GM19324 (cell line): Measurements from ENCODE around the gene SYMPK.

Experiments
- ATAC-seq: cut with Tn5 transposase; IDR thresholded peaks from one replicate; pipeline ENCODE4 v1.9.1; 2021; ENCODE audit warnings: mild to moderate bottlenecking, moderate library complexity; ENCODE audit not compliant: unreplicated experiment, low FRiP score

SYMPK gene

DNA sequence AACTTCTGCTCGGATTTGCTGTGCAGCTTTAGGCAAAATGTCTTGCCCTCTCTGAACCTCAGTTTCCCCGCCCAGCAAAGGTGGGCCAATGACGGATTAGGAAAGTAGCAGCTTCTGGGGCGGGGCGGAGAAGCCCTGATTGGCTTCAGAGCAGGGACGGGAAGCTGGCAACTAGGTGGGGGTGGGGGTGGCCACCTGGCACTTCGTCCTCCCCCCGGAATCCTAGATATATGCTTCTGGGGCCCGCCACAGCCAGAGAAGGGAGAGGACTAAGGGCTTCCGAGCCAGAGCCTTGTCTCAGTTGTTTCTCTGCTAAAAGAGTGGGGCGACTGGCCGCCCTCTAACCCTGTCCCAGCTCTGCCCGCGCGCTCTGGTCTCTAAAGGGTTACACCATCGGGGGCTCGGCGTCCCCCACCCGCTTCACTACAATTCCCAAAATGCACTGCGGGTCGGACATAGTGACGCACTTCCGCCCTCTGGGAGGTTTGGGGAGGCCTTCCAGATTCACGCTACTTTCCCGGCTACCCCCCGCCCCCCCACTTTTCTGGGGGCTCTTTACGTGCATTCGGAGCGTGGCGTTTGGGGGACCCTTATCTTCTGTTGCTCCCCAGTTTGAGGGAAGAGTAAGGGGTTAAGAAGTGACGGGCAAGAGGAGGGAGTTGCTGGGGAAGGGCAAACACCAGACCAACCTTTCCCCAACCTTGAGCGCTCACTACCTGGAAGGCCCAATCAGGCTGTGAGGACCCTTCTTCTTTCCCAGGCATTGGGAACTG lies 23.7 kb upstream of the SYMPK start:
- peak; percentile 43 for ATAC-seq

GRCh38 chr19:45885556-45886426 lies 22.8 kb upstream of the SYMPK start, which contains the start of gene IRF2BP1:
IRF2BP1 (minus strand) TSS chr19:45886141; CDS start chr19:45885774, 367 bp downstream.
- ATAC-seq: peak; percentile 43

DNA sequence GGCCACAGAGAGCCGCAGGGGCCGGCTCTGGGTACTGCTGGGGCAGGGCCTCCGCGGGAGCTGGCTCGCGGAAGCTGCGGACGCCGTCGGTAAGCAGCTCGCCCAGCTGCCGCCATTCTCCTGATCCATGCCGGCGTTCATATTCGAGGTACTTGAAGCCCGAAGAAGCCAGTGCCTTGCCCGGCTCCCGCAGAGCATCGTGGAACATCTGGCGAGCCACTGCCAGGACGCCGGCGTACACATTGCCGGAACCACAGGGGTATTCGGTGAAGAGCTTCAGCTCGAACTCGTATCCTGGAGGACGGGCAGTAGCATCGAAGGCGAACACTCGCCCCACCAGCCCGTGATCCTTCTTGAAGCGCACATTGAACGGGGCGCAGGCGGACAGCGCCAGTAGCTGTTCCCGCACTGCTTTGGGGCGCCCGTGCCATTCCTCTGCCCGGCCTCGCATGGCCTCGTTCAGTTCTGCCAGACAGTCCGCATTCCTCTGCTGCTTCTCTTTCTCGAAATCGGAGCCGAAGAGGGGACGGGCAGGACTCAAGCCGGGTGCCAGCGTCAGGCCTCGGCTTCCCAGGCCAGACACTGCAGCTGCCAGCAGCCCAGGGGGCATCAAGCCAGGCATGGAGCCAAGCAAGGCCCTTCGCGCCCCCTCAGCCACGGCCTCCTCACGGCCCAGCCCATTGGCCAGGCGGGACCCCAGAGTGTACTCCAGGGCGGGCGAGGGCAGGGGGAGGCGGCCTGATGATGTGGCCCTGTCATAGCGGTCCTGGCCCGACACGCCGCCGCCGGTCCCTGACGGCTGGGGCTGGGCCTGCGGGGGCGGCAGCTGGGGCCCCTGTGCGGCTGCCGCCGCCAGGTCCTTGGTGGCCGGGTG lies 22.0 kb upstream of the SYMPK start:
- ATAC-seq: no peak

- no peak for ATAC-seq
Measured at GRCh38 chr19:45883881-45884681, 21.1 kb upstream of the SYMPK start.

DNA sequence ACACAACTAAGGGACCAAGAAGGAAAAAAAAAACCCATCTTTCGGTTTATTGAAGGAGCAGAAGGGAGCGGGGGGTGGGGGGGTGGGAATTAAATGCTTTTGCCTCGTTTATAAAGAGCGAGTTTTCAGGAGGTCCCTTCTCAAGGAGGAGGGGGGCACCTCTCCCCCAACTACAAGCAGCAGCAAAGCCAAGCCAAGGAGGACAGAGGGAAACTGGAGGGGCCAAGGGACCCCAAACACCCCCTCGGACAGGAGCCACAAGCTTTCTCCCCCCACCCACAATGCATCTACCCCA lies 20.6 kb upstream of the SYMPK start:
- ATAC-seq: no peak

DNA sequence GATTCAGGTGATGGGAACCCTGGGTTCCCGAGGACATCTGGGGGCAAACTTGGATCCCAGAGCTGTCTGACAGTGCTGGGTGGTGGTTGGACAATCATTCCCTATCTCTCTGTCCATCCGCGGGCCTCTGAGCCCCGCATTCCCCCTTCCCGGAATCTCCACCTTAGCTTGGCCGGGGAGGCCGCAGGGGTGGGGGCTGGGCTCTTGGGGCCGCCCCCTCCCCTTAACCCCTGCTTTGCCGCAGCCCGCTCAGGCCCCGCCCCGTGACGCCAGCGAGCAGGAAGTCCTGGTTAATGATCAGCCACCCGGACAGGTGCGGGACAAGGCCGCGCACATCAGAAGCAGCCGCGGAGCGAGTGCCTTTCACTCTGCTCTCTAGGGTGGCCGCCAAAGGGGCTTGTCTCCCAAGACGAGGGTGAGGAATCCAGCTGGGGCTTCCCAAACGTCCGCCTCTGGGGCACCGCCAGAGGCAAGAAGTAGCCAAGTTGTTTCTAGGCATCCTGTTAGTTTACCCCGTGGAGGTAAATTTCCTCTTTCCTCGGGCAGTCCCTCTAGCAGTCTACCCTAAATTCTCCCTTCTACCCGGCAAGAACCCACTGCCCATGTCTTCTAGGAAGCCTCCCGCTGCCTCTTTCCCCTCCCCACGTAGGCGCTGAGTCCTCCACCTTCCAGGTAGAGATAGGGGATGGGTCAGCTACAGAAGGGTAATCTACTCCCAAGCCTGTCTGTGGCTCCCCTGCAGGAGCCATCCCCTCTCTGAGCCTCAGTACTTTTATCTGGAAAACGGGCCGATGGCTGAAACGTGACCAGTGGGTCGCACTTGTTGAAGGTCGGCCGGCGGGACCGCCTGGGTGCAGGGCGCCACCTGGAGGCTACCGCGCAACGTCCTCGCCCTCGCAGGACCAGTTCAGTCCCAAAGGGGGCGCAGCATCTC lies 20.0 kb upstream of the SYMPK start:
- peak; percentile 30 for ATAC-seq

- ATAC-seq: no peak
Measured at GRCh38 chr19:45881909-45882528, 19.1 kb upstream of the SYMPK start.

- ATAC-seq: no peak
Measured at GRCh38 chr19:45881082-45881908, 18.3 kb upstream of the SYMPK start.

- ATAC-seq: no peak
Measured at GRCh38 chr19:45879971-45880370, 17.0 kb upstream of the SYMPK start.

DNA sequence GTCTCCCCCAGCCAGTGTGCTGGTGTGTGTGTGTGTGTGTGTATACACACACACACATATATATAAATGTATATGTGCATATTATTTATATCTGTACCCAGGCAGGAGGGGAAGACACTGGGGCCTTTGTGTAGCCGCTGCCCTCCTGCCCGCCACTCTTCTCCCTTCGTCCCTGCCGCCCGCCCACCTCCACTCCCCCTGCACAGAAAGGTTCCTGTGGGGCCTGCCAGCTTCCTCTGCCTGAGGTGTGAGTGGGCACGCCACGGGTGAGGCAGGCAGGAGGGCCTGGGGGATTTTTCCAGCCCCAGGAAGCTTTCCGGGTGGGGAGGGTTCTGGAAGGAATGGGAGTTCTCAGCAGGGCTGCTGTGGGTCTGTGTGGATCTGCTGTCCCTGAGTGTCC lies 16.1 kb upstream of the SYMPK start:
- no peak for ATAC-seq

- ATAC-seq: no peak
Measured at GRCh38 chr19:45878043-45878794, 15.3 kb upstream of the SYMPK start.

DNA sequence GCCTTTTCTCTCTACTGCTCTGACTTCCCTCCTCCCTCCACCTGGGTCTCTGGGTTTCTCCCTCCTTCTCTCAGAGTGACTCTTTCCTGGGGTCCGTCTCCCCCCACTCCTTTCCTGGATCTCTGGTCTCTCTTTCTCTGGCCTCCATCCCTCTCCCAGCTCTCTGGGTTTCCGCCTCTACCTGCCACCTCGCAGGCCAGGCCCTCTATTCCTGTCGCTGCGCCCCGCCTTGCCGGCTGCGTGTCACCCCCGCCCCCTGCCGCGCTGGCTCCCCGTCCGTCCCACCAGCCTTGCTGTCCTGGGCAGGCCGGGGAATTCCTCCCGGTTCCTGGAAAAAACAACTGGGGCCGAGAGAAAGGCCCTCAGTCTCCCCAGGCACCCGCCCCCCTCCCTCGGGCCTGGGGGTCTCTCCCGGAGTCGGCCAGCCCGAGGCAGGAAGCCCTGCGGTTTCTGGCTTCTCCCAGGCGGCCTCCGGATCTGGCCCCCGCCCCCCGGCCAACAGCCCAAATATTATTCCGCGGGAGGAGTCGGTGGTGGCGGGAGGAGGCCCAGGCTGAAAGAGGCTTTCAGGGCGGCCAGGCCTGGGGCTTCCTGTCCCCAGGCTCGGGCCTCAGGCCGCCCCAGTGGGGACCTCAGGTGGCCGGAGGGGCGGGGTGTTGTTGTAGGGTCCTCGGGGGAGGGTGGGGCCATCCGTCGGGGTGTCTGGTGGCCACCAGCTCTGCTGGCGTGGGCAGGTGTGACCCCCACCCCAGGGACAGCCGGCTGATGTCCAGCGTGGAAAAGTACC lies 13.7 kb upstream of the SYMPK start:
- no peak for ATAC-seq

DNA sequence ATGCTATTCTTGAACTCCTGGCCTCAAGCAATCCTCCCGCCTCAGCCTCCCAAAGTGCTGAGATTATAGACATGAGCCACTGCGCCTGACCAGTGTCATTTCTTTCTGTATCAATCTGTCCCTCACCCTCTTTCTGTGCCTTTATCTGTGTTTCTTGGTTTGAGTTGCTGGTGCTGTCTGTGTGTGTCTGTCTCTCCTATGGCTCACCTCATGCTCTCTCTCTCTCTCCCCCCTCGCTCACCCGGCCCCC lies 13.1 kb upstream of the SYMPK start:
- ATAC-seq: no peak

DNA sequence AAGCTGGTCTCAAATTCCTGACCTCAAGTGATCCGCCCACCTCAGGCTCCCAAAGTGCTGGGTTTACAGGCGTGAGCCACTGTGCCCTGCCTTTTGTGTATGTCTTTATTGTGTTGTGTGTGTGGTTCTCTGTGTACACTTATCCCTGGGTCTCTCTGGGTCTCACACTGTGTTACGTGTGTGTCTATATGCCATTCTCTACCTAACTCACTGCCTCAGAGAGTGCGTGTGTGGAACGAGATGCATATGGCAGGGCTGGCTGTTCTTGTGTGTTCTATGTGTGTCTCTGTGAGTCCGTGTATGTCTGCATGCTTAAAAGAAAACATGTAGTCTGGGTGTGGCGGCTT lies 11.6 kb upstream of the SYMPK start:
- no peak for ATAC-seq

GRCh38 chr19:45873219-45873772 lies 10.3 kb upstream of the SYMPK start:
- no peak for ATAC-seq
